GM12892 (cell line): ENCODE data around the gene ZNF350.

ENCODE experiments used
- DNase-seq: peaks from one replicate; pipeline ENCODE4 v3.0.0; 2011; ENCODE audit not compliant: insufficient read length
- FAIRE-seq: peaks from 2 replicates; lab custom pipeline; 2011; peaks lifted over from hg19 to GRCh38; lab: Jason Lieb, UNC
- POLR2A ChIP-seq: IDR thresholded peaks from 2 replicates; pipeline ENCODE4 v1.6.1; 2011; ENCODE audit warnings: low read depth, low read length, control low read depth
- POLR2AphosphoS5 ChIP-seq: IDR thresholded peaks from 2 replicates; pipeline ENCODE4 v1.6.1; 2011; ENCODE audit warnings: low read depth, low read length, control low read depth
- TAF1 ChIP-seq: IDR thresholded peaks from 2 replicates; pipeline ENCODE4 v1.6.1; 2011; ENCODE audit warnings: low read depth, mild to moderate bottlenecking, control low read depth, low read length, borderline replicate concordance

The ZNF350 gene

GRCh38 chr19:51916167-51916566, 70.5 kb downstream of the ZNF350 start:
- no peak for DNase-seq
- TF ChIP-seq POLR2AphosphoS5 (no peak), POLR2A (no peak), TAF1 (no peak)
- no peak for FAIRE-seq

DNA sequence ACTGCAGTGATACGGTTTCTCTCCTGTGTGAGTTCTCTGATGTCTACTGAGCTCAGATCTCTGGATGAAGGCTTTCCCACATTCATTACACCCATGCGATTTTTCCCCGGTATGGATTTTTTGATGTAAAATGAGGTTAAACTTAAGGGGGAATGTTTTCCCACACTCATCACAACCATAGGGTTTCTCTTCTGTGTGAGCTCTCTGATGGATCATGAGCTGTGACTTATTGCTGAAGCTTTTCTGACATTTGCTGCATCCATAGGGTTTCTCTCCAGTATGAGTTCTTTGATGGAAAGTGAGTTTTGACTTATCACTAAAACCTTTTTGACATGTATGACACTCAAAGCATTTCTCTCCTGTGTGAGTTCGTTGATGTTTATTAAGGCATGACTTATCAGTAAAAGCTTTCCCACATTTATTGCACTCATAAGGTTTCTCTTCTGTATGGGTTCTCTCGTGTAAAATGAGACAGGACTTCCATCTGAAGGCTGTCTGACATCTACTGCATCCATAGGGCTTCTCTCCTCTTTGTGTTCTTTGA, 71.2 kb downstream of the ZNF350 start:
- DNase-seq (no peak), FAIRE-seq (no peak)
- TF ChIP-seq POLR2A (no peak), TAF1 (no peak), POLR2AphosphoS5 (no peak)
